Gastroesophageal sphincter (tissue), 4 donors: Measurements from ENCODE around the gene ABCA7. TPM values are rescaled to one million over a fixed set of nuclear protein-coding genes. Genes with fewer than 3 reads are reported as not detected.

Experiments
- ATAC-seq: fragments of 150-250 bp; one replicate; pipeline ENCODE4 v1.9.1; 2016; ENCODE audit warnings: mild to moderate bottlenecking, moderate library complexity
- H3K27ac ChIP-seq, 4 donors: fragments of 200-600 bp; sonication (generic) in 3 of 4; 1 replicate in 3 of 4; 2 replicates in 1 of 4; pipeline ENCODE4 v1.5.1; 2016 to 2019
- H3K27me3 ChIP-seq: fragments of 200-600 bp; sonication (generic); one replicate; pipeline ENCODE4 v1.5.1; 2019
- H3K36me3 ChIP-seq, 2 donors: fragments of 200-600 bp; sonication (generic); one replicate each; pipeline ENCODE4 v1.5.1; 2019; ENCODE audit warnings: control low read depth in 1 of 2
- H3K4me1 ChIP-seq, 3 donors: fragments of 200-600 bp; sonication (generic); 1 replicate in 2 of 3; 2 replicates in 1 of 3; pipeline ENCODE4 v1.5.1; 2016 to 2019; ENCODE audit warnings: control low read depth in 2 of 3
- H3K4me3 ChIP-seq, 2 donors: fragments of 200-600 bp; sonication (generic); one replicate each; pipeline ENCODE4 v1.5.1; 2019; ENCODE audit warnings: mild to moderate bottlenecking in 1 of 2, moderate library complexity in 1 of 2
- H3K9me3 ChIP-seq, 3 donors: fragments of 200-600 bp; sonication (generic); one replicate each; pipeline ENCODE4 v1.5.1; 2017 to 2019; ENCODE audit warnings: control low read depth in 2 of 3
- EP300 ChIP-seq: sonication (generic); formaldehyde crosslinking; IDR thresholded peaks from one replicate; pipeline ENCODE4 v1.6.1; 2017; ENCODE audit warnings: antibody characterized with exemption, mild to moderate bottlenecking
- POLR2A ChIP-seq, 2 donors: fragments of 450-650 bp; IDR thresholded peaks; one replicate each; pipeline ENCODE4 v1.6.1; 2017; ENCODE audit warnings: antibody characterized with exemption in 2 of 2, mild to moderate bottlenecking in 2 of 2, moderate library complexity in 1 of 2
- POLR2AphosphoS5 ChIP-seq: sonication (generic); formaldehyde crosslinking; IDR thresholded peaks from one replicate; pipeline ENCODE4 v1.6.1; 2017; ENCODE audit warnings: antibody characterized with exemption
- WGBS, 2 donors: methylation state at CpG; one replicate each; pipeline ENCODE4 v1.1.5; 2018; ENCODE audit warnings: low coverage in 1 of 2; 5-methylcytosine and 5-hydroxymethylcytosine counted together
- total RNA-seq, 4 donors: library from RNA; depleted of rRNA; stranded (reverse); fragments of >200 nt; gene quantifications; one replicate each; pipeline ENCODE4 v1.1.0, GENCODE V29; 2016
- TF ChIP-seq, protein P1 (sequence below), 4 experiments: fragments of 200-600 bp in 2 of 4; fragments of 450-650 bp in 2 of 4; sonication (generic) in 1 of 4; IDR thresholded peaks; one replicate each; pipeline ENCODE4 v1.5.1; 2017 to 2019; ENCODE audit warnings: antibody characterized with exemption in 4 of 4, mild to moderate bottlenecking in 2 of 4, moderate library complexity in 2 of 4

The ABCA7 gene
- total RNA-seq, 4 donors from 2014 or later = 3.9 to 14.3 (median 6.4) TPM

DNA sequence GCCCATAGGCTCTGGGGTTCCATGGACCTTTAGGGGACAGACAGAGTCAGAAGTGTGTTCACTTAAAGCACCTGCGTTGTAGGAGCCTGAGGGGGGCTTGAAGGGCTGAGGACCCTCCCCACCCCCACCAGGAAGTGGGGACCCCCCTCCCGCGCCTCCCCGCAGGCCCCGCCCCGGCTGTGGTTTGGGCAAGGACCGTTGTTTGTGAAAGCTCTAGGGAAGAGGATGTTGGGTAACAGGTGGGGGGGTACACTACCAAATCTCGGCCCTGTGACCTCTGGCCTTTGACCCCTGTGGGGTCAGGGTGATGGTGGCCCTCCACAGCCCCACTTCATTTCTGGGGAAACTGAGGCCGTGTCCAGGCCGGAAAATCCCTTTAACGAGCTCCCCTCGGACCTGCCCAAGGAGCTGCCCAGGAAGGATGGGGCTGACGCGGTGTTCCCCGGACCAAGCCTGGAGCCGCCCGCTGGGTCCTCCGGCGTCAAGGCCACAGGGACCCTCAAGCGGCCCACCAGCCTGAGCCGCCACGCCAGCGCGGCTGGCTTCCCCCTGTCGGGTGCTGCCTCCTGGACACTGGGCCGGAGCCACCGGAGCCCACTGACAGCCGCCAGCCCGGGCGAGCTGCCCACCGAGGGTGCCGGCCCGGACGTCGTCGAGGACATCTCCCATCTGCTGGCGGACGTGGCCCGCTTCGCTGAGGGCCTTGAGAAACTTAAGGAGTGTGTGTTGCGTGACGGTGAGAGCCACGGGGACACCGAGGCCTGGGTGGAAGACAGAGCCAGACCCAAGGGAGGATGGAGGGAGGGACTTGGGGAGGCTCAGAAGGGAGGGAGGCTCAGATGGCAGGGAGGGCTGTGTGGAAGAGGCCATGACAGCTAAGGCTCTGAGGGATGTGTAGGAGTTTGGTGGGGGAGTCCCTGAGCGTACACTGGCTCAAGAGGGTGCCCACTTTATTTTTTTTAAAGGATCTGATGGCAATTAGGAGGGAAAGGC, 28.4 kb downstream of the ABCA7 start:
- peaks cover 0 to 61% (median 21%) of the 10 kb centered on the region in 3 donors for H3K4me1 ChIP-seq
- H3K9me3 ChIP-seq = no peaks in the 10 kb centered on the region
- H3K27me3 ChIP-seq = peaks cover 92% of the 10 kb centered on the region
- no peaks in the 10 kb centered on the region for H3K36me3 ChIP-seq
- no peak for ATAC-seq
- H3K4me3 ChIP-seq = peak overlapping the region in 1 of 2 donors; percentile 49
- TF ChIP-seq EP300 = no peak
- no peak for TF ChIP-seq POLR2AphosphoS5
- TF ChIP-seq, protein P1, sequence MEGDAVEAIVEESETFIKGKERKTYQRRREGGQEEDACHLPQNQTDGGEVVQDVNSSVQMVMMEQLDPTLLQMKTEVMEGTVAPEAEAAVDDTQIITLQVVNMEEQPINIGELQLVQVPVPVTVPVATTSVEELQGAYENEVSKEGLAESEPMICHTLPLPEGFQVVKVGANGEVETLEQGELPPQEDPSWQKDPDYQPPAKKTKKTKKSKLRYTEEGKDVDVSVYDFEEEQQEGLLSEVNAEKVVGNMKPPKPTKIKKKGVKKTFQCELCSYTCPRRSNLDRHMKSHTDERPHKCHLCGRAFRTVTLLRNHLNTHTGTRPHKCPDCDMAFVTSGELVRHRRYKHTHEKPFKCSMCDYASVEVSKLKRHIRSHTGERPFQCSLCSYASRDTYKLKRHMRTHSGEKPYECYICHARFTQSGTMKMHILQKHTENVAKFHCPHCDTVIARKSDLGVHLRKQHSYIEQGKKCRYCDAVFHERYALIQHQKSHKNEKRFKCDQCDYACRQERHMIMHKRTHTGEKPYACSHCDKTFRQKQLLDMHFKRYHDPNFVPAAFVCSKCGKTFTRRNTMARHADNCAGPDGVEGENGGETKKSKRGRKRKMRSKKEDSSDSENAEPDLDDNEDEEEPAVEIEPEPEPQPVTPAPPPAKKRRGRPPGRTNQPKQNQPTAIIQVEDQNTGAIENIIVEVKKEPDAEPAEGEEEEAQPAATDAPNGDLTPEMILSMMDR (IDR thresholded peaks at IDR 0.05) = no peak
- TF ChIP-seq POLR2A (IDR thresholded peaks at IDR 0.05) = no peak
- peak overlapping the region in 3 of 4 donors; percentile 37 to 66 (median 47) for H3K27ac ChIP-seq
- WGBS, 2 donors = 53 to 92% methylated on average over 1 to 5 of the region's 45 CpGs

DNA sequence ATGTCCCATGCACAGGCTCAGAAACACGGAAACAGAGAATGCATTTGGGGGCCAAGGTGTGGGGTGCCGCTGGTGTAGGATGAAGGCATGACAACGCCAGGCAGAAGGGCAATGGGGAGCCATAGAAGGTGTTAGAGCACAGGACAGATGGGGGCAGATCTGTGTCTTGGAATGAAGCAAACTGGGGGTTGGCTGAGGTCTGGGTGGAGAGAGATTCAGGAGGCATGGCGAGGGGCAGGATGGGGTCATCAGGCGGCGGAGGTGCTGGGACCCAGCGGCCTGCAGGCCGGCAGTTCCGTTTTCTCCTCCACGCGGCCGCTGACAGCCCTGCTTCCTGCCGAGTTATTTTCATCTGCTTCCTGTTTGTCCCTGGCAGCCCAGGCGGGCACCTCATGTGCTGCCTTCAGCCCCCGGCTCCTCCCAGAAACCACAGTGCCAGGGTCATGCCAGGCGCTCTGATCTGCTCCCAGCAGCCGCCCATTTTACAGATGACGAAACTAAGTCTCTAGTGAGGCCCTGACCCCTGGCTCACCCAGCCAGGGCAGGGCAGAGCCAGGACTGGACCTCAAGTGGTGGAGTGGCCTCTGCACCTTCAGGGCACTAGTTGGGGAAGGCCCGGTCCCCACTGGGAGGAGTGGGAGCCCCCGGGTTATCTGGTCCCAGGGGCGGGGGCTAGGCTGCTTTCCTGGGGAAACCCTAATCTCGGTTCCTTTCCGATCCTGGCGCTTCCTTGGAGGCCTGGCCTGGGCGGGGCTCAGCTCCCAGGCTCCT, 29.3 kb downstream of the ABCA7 start:
- Histone ChIP-seq H3K27ac (peak overlapping the region in 1 of 4 donors; percentile 66), H3K9me3 (no peaks in the 10 kb centered on the region), H3K4me3 (peak overlapping the region in 1 of 2 donors; percentile 49), H3K4me1 (peaks cover 0 to 61% (median 21%) of the 10 kb centered on the region in 3 donors), H3K27me3 (peaks cover 94% of the 10 kb centered on the region), H3K36me3 (no peaks in the 10 kb centered on the region)
- peak; percentile 34 for ATAC-seq
- 60% methylated on average over 11 to 15 of the region's 25 CpGs for WGBS, 2 donors
- TF ChIP-seq EP300 = no peak
- TF ChIP-seq POLR2A (IDR thresholded peaks at IDR 0.05) = no peak
- TF ChIP-seq, protein P1 (IDR thresholded peaks at IDR 0.05) = no peak
- no peak for TF ChIP-seq POLR2AphosphoS5

- H3K27ac ChIP-seq = no peak overlapping the region
- H3K4me3 ChIP-seq = no peak overlapping the region
- peaks cover 0 to 48% (median 12%) of the 10 kb centered on the region in 3 donors for H3K4me1 ChIP-seq
- 13% methylated on average over 7 of the region's 21 CpGs; no CpG with 5 or more reads in 1 of the 2 donors for WGBS, 2 donors
- H3K9me3 ChIP-seq = no peaks in the 10 kb centered on the region
- TF ChIP-seq, protein P1 (IDR thresholded peaks at IDR 0.05) = no peak
- TF ChIP-seq EP300 (no peak), POLR2AphosphoS5 (no peak), POLR2A (IDR thresholded peaks at IDR 0.05) (no peak)
- no peaks in the 10 kb centered on the region for H3K36me3 ChIP-seq
- H3K27me3 ChIP-seq = peaks cover 80% of the 10 kb centered on the region
- no peak for ATAC-seq
Measured at GRCh38 chr19:1070576-1070930, 30.6 kb downstream of the ABCA7 start.

DNA sequence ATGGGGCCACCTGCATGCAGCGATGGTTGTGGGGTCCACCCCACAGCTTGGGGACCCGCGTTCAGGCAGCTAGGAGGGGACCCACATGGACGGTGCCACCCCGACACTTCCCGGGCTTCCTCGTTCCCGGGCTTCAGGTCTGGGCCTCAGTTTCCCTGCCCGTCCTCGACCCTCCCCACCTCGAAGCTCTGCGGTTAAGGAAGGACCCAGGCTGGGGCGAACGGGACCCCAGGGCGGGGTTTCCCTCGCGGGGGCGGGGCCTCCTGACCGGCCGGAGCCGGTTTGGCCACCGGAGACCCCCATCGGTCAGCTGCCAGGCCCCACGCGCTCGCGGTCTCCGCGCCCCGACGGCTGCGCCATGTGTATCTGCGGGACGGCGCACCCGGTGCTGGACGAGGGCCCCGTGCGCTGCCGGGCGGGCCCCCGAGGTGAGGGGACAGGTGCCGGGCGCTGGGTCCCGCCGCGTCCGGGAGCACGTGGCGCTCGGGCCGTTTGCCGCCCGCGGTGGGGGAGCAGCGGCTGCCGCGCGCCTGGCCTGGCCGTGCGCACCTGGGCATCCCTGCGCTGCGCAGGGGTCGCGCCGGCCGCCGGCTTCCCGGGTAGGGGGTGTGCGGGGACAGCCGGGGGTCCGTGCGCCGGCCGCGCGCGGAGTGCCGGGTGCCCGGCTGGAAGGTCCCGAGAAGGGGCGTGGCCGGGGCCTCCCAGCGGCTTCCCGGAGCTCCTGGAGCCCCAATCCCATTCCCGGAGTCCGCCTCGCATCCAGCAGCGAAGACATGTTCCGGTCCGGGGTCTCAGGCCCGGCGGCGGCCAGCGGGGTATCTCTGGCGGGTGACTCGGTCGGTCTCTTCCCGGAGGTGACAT, 31.3 kb downstream of the ABCA7 start:
- H3K4me3 ChIP-seq = peak overlapping the region in 1 of 2 donors; percentile 22
- no peaks in the 10 kb centered on the region for H3K9me3 ChIP-seq
- TF ChIP-seq POLR2AphosphoS5 = no peak
- TF ChIP-seq, protein P1 (IDR thresholded peaks at IDR 0.05) = no peak
- no peak for TF ChIP-seq POLR2A (IDR thresholded peaks at IDR 0.05)
- TF ChIP-seq EP300 = no peak
- peaks cover 0 to 42% (median 12%) of the 10 kb centered on the region in 3 donors for H3K4me1 ChIP-seq
- H3K27ac ChIP-seq = no peak overlapping the region
- no peaks in the 10 kb centered on the region for H3K36me3 ChIP-seq
- no peak for ATAC-seq
- 4% methylated on average over 10 of the region's 99 CpGs; no CpG with 5 or more reads in 1 of the 2 donors for WGBS, 2 donors
- peaks cover 74% of the 10 kb centered on the region for H3K27me3 ChIP-seq
